ENCODE data around the gene IL17F.
A peak's percentile ranks its signal among the peaks of the same experiment; 100 is the strongest.

Gene IL17F

GRCh38 chr6:52285177-52286068 lies 41.1 kb upstream of the IL17F start:
- Histone ChIP-seq H3K27ac (ENCODE audit: low read depth, low read length) (no peak overlapping the region), H3K4ac (ENCODE audit: low read depth, low read length) (no peak overlapping the region), H3K79me1 (ENCODE audit: low read length) (peaks cover 5% of the 10 kb centered on the region), H3K27me3 (ENCODE audit: insufficient read depth, low read length, poor library complexity) (no peaks in the 10 kb centered on the region), H3K56ac (ENCODE audit: low read length) (peak overlapping the region; percentile 73), H3K23ac (ENCODE audit: low read length) (no peak overlapping the region), H4K8ac (ENCODE audit: low read depth, low read length) (no peak overlapping the region), H3K4me2 (ENCODE audit: low read length) (peak overlapping the region; percentile 47), H2BK120ac (ENCODE audit: low read depth, low read length) (no peak overlapping the region), H3K4me1 (ENCODE audit: control insufficient read depth, low read depth, low read length) (no peaks in the 10 kb centered on the region), H2BK5ac (ENCODE audit: low read length) (no peak overlapping the region), H4K5ac (ENCODE audit: low read length) (no peak overlapping the region), H3K4me3 (ENCODE audit: low read length) (no peak overlapping the region), H3K79me2 (ENCODE audit: control insufficient read depth, insufficient read depth, low read length) (peaks cover 24% of the 10 kb centered on the region), H3K36me3 (ENCODE audit: control insufficient read depth, insufficient read depth, low read length) (peaks cover 6% of the 10 kb centered on the region), H2AK5ac (ENCODE audit: low read length) (no peak overlapping the region), H3K18ac (ENCODE audit: low read length) (no peak overlapping the region), H3K9ac (ENCODE audit: low read length) (peak overlapping the region; percentile 70), H2BK15ac (replicated peaks; ENCODE audit: low read depth) (no peak overlapping the region)
- no peak for DNase-seq
- no CpG with 5 or more reads among the region's 12 CpGs for WGBS (ENCODE audit: extremely low coverage, insufficient coverage, low lambda C conversion rate)

DNA sequence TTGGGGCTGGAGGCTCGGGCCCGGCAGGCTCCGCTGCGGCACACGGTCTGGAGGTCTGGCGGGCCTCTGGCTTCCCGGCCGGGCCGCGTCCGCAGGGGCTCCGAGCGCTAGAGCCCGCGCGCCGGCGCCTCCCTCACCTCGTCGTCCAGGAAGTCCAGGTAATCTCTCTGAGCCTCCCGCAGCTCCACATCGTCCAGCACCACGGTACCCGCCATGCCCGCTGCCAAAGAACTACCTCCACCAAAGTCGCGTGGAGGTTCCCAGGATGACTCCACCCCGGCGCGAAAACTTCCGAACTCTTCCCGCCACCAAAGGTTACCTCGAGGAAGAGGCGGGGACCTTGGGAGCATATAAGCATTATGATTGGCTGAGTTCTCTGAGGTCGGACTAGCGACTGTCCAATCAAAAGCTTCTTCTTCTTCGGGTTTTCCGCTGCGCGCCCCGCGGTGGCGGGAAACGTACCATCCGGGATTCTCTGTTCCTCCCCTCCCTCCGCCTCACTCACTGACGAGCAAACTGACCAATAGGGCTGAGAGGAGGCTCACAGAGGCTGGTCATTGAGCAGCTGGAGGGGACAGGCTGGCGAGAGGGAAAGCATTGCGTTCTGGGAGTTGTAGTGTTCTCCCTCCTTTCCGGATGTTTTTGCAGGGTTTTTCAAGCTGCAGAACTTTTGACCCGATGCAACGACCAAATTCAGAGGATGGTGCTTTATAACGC lies 40.3 kb upstream of the IL17F start, which contains the start of gene MCM3:
MCM3 (minus strand) TSS at position 283 of the 717 bp plus-strand sequence; CDS start at position 215, 68 bp downstream.
- H2BK120ac ChIP-seq (ENCODE audit: low read depth, low read length), result no peak within 1 kb of the TSS
- H4K8ac ChIP-seq (ENCODE audit: low read depth, low read length), result no peak within 1 kb of the TSS
- peaks cover 6% of the 10 kb centered on the region for H3K36me3 ChIP-seq (ENCODE audit: control insufficient read depth, insufficient read depth, low read length)
- H3K79me1 ChIP-seq (ENCODE audit: low read length), result peaks cover 5% of the 10 kb centered on the region
- peak within 1 kb of the TSS; percentile 69 for H2BK5ac ChIP-seq (ENCODE audit: low read length)
- no CpG with 5 or more reads among the region's 53 CpGs for WGBS (ENCODE audit: extremely low coverage, insufficient coverage, low lambda C conversion rate)
- peak within 1 kb of the TSS; percentile 87 for H3K4me3 ChIP-seq (ENCODE audit: low read length)
- no peak within 1 kb of the TSS for H2AK5ac ChIP-seq (ENCODE audit: low read length)
- H3K56ac ChIP-seq (ENCODE audit: low read length), result peak within 1 kb of the TSS; percentile 97
- no peak within 1 kb of the TSS for H2BK15ac ChIP-seq (replicated peaks; ENCODE audit: low read depth)
- H3K4ac ChIP-seq (ENCODE audit: low read depth, low read length), result peak within 1 kb of the TSS; percentile 56
- H3K18ac ChIP-seq (ENCODE audit: low read length), result peak within 1 kb of the TSS; percentile 54
- peak within 1 kb of the TSS; percentile 92 for H3K9ac ChIP-seq (ENCODE audit: low read length)
- H3K27me3 ChIP-seq (ENCODE audit: insufficient read depth, low read length, poor library complexity), result no peaks in the 10 kb centered on the region
- H3K79me2 ChIP-seq (ENCODE audit: control insufficient read depth, insufficient read depth, low read length), result peaks cover 25% of the 10 kb centered on the region
- H3K27ac ChIP-seq (ENCODE audit: low read depth, low read length), result peak within 1 kb of the TSS; percentile 89
- H3K23ac ChIP-seq (ENCODE audit: low read length), result no peak within 1 kb of the TSS
- H3K4me2 ChIP-seq (ENCODE audit: low read length), result peak within 1 kb of the TSS; percentile 53
- no peaks in the 10 kb centered on the region for H3K4me1 ChIP-seq (ENCODE audit: control insufficient read depth, low read depth, low read length)
- no peak within 1 kb of the TSS for H4K5ac ChIP-seq (ENCODE audit: low read length)
- peak; percentile 100 for DNase-seq

DNA sequence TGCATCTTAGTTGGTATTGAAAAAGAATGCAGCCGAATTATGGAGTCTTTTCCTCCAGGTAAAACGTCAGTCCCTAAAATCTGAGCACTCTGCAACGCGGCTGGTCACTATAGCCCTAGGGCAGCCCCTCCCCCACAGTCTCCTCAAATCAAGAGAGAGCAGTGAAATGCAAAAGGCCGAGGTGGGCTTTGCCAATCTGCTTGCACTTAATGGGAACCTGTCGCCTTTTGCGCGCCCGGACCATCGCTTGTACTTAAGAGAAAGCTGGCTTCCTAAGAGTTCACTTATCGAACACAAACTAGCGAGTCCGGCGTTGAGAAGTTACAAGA lies 39.8 kb upstream of the IL17F start:
- peak; percentile 95 for DNase-seq
- peaks cover 8% of the 10 kb centered on the region for H3K79me1 ChIP-seq (ENCODE audit: low read length)
- H4K5ac ChIP-seq (ENCODE audit: low read length), result no peak overlapping the region
- no peak overlapping the region for H2BK15ac ChIP-seq (replicated peaks; ENCODE audit: low read depth)
- H2AK5ac ChIP-seq (ENCODE audit: low read length), result no peak overlapping the region
- H2BK120ac ChIP-seq (ENCODE audit: low read depth, low read length), result no peak overlapping the region
- peak overlapping the region; percentile 87 for H3K4me3 ChIP-seq (ENCODE audit: low read length)
- no CpG with 5 or more reads among the region's 14 CpGs for WGBS (ENCODE audit: extremely low coverage, insufficient coverage, low lambda C conversion rate)
- peak overlapping the region; percentile 92 for H3K9ac ChIP-seq (ENCODE audit: low read length)
- peak overlapping the region; percentile 56 for H3K4ac ChIP-seq (ENCODE audit: low read depth, low read length)
- H3K23ac ChIP-seq (ENCODE audit: low read length), result no peak overlapping the region
- no peak overlapping the region for H4K8ac ChIP-seq (ENCODE audit: low read depth, low read length)
- H3K79me2 ChIP-seq (ENCODE audit: control insufficient read depth, insufficient read depth, low read length), result peaks cover 25% of the 10 kb centered on the region
- peak overlapping the region; percentile 69 for H2BK5ac ChIP-seq (ENCODE audit: low read length)
- peak overlapping the region; percentile 97 for H3K56ac ChIP-seq (ENCODE audit: low read length)
- H3K18ac ChIP-seq (ENCODE audit: low read length), result peak overlapping the region; percentile 54
- H3K36me3 ChIP-seq (ENCODE audit: control insufficient read depth, insufficient read depth, low read length), result peaks cover 8% of the 10 kb centered on the region
- no peaks in the 10 kb centered on the region for H3K27me3 ChIP-seq (ENCODE audit: insufficient read depth, low read length, poor library complexity)
- no peaks in the 10 kb centered on the region for H3K4me1 ChIP-seq (ENCODE audit: control insufficient read depth, low read depth, low read length)
- peak overlapping the region; percentile 53 for H3K4me2 ChIP-seq (ENCODE audit: low read length)
- H3K27ac ChIP-seq (ENCODE audit: low read depth, low read length), result peak overlapping the region; percentile 89

GRCh38 chr6:52283111-52283510 lies 38.8 kb upstream of the IL17F start:
- Histone ChIP-seq H3K56ac (ENCODE audit: low read length) (peak overlapping the region; percentile 58), H3K4me3 (ENCODE audit: low read length) (peak overlapping the region; percentile 19), H3K79me2 (ENCODE audit: control insufficient read depth, insufficient read depth, low read length) (peaks cover 25% of the 10 kb centered on the region), H2BK120ac (ENCODE audit: low read depth, low read length) (no peak overlapping the region), H3K4me2 (ENCODE audit: low read length) (peak overlapping the region; percentile 17), H3K4ac (ENCODE audit: low read depth, low read length) (no peak overlapping the region), H3K36me3 (ENCODE audit: control insufficient read depth, insufficient read depth, low read length) (peaks cover 14% of the 10 kb centered on the region), H3K79me1 (ENCODE audit: low read length) (peaks cover 9% of the 10 kb centered on the region), H2BK15ac (replicated peaks; ENCODE audit: low read depth) (no peak overlapping the region), H4K5ac (ENCODE audit: low read length) (no peak overlapping the region), H3K9ac (ENCODE audit: low read length) (peak overlapping the region; percentile 66), H2BK5ac (ENCODE audit: low read length) (no peak overlapping the region), H4K8ac (ENCODE audit: low read depth, low read length) (no peak overlapping the region), H2AK5ac (ENCODE audit: low read length) (no peak overlapping the region), H3K27ac (ENCODE audit: low read depth, low read length) (no peak overlapping the region), H3K4me1 (ENCODE audit: control insufficient read depth, low read depth, low read length) (no peaks in the 10 kb centered on the region), H3K27me3 (ENCODE audit: insufficient read depth, low read length, poor library complexity) (no peaks in the 10 kb centered on the region), H3K18ac (ENCODE audit: low read length) (no peak overlapping the region), H3K23ac (ENCODE audit: low read length) (no peak overlapping the region)
- DNase-seq, result no peak
- WGBS (ENCODE audit: extremely low coverage, insufficient coverage, low lambda C conversion rate), result no CpG with 5 or more reads among the region's 6 CpGs

GRCh38 chr6:52276130-52276529 lies 31.8 kb upstream of the IL17F start:
- H3K4me1 ChIP-seq (ENCODE audit: control insufficient read depth, low read depth, low read length), result no peaks in the 10 kb centered on the region
- no peaks in the 10 kb centered on the region for H3K27me3 ChIP-seq (ENCODE audit: insufficient read depth, low read length, poor library complexity)
- peaks cover 27% of the 10 kb centered on the region for H3K36me3 ChIP-seq (ENCODE audit: control insufficient read depth, insufficient read depth, low read length)
- no peak for DNase-seq
- H4K8ac ChIP-seq (ENCODE audit: low read depth, low read length), result no peak overlapping the region
- H3K79me1 ChIP-seq (ENCODE audit: low read length), result peaks cover 16% of the 10 kb centered on the region
- H3K56ac ChIP-seq (ENCODE audit: low read length), result no peak overlapping the region
- H2AK5ac ChIP-seq (ENCODE audit: low read length), result no peak overlapping the region
- no peak overlapping the region for H3K23ac ChIP-seq (ENCODE audit: low read length)
- H3K9ac ChIP-seq (ENCODE audit: low read length), result no peak overlapping the region
- H3K4me3 ChIP-seq (ENCODE audit: low read length), result no peak overlapping the region
- no peak overlapping the region for H3K18ac ChIP-seq (ENCODE audit: low read length)
- WGBS (ENCODE audit: extremely low coverage, insufficient coverage, low lambda C conversion rate), result no CpG with 5 or more reads among the region's 10 CpGs
- H3K79me2 ChIP-seq (ENCODE audit: control insufficient read depth, insufficient read depth, low read length), result peaks cover 5% of the 10 kb centered on the region
- H3K4me2 ChIP-seq (ENCODE audit: low read length), result no peak overlapping the region
- H4K5ac ChIP-seq (ENCODE audit: low read length), result no peak overlapping the region
- no peak overlapping the region for H2BK5ac ChIP-seq (ENCODE audit: low read length)
- no peak overlapping the region for H2BK15ac ChIP-seq (replicated peaks; ENCODE audit: low read depth)
- no peak overlapping the region for H2BK120ac ChIP-seq (ENCODE audit: low read depth, low read length)
- no peak overlapping the region for H3K4ac ChIP-seq (ENCODE audit: low read depth, low read length)
- no peak overlapping the region for H3K27ac ChIP-seq (ENCODE audit: low read depth, low read length)
